Right ventricle myocardium inferior (tissue), 1 donor: ENCODE results near the gene RAD51B. TPM values are rescaled to one million over a fixed set of nuclear protein-coding genes. Genes with fewer than 3 reads are reported as not detected.

Source experiments
- ATAC-seq: fragments of 200-7000 bp; cut with Tn5 transposase; one replicate; pipeline ENCODE4 v1.9.1; 2020; ENCODE audit warnings: mild to moderate bottlenecking, moderate library complexity
- DNase-seq: peaks from one replicate; pipeline ENCODE4 v3.0.0; 2021; ENCODE audit errors: missing footprints
- intact Hi-C: fragments of 100-400 bp; cut with DNase I; formaldehyde crosslinking; loops from one replicate; pipeline ENCODE4 v1.11.0; 2022
- total RNA-seq: library from RNA; stranded (reverse); fragmentation: NEBNext Ultra II Directional; extraction: Animal tissue kit (Norgen Biotek cat#: 25700); gene quantifications from one replicate; pipeline ENCODE4 v1.2.1, GENCODE V29; 2021
- donor health status: DM: no; HTN: yes; CAD: no; lungs with severe emphysema.

Gene RAD51B
- total RNA-seq, 1 donor from 2014 or later = 4.1 TPM

DNA sequence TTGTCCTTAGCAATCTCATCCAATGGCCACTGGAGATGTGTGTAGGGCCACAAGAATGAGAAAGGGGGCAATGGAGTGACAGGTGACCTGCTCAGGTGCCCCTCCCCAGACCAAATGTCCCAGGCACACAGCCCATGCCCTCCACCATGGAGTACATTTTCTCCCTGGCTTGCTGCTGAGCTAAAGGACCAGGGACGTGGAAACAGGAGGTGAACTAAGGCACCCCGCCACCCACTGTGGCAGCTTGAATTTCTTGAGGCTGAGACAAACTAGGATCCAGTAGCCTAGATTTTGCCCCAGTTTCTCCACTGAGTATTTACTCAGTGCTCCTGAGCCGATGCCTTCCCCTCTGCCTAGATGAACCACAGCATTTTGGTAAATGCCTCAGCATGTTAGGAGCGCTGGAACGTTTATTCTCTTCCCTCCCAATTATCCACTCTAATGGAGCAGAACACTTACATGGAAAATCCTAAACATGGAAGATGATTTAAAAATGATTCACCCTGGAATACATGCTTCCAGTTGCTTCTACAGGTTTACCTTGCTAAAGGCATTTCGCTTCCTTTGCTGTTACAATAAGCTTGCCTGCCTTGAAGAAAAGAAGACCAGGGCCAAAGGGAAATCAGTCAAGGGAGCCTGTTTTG, 775.3 kb downstream of the RAD51B start:
- no peak for ATAC-seq
- DNase-seq = no peak

DNA sequence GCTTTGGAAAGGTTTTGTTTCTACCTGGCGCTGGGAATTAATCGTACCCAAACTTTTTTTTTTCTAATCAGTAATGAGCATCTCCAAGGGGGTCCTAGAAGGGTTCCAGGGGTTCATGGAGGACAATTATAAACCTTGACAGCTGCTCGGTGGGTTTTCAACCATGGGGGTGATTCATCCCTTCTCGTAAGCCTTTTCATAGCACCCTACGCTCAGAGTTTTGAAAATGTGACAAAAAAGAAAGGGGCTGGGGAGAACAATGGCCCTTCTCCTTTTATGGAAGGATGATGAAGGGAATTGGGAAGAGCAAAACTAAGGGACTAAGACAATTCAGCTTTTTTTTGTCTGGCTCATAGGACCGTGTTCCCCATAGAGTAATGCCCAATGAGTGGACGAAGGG, 776.6 kb downstream of the RAD51B start:
- DNase-seq = no peak
- ATAC-seq = no peak
- intact Hi-C loops = no loop called here

More for the DNA sequence above, 775.3 kb downstream of the RAD51B start:
- intact Hi-C loops = no loop called here

- DNase-seq (no peak), ATAC-seq (no peak)
- intact Hi-C loops = no loop called here
Observed at GRCh38 chr14:68596701-68597100, 777.1 kb downstream of the RAD51B start.

- ATAC-seq (no peak), DNase-seq (no peak)
- intact Hi-C loops = no loop called here
Observed at GRCh38 chr14:68598089-68598488, 778.5 kb downstream of the RAD51B start.

DNA sequence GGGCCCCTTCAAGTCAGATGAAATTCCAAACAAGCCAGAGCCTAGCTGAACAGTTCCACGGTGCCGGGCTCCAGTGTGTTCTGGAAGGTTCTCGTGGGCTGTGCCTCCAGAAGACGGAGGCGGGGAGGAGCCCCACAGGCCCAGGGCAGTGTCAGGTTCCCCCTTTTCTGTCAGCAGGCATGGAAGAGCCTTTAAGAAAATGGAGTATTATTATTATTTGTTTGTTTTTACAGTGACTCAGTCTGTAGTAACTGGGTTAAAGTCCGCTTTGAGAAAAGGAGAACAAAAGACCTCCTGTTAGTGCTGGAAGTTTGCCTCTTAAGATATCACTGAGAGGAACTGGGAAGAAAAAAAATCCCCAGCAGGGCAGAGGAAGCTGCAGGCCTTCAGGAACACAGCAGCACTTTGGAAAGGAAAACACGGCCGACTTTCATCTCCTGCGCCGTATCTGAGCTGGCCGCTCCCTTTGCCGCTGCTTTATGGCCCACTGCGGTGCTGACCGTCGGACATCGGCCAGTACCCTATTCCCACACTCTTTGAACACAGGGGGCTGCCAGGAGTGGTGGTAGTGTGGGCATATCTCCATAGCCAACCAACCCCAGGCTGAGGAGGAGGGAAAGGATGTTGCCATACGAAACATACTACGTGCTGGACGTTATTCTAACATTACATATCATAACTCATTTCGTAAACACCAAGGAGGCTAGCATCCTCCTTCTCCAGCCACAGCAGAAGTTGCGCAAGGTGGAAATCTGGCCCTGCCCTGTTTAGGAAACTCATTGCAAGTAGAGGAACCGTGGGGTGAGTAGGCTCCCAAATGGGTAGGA, 779.3 kb downstream of the RAD51B start:
- ATAC-seq = peak; percentile 88
- intact Hi-C loops = no loop called here
- peak; percentile 88 for DNase-seq

- no peak for DNase-seq
- no peak for ATAC-seq
- intact Hi-C loops = no loop called here
Observed at GRCh38 chr14:68599896-68600610, 780.5 kb downstream of the RAD51B start.

GRCh38 chr14:68602507-68602906, 782.9 kb downstream of the RAD51B start:
- no peak for ATAC-seq
- no peak for DNase-seq
- intact Hi-C loops = no loop called here

GRCh38 chr14:68603533-68604360, 784.2 kb downstream of the RAD51B start:
- intact Hi-C loops = no loop called here
- no peak for DNase-seq

GRCh38 chr14:68604361-68604730, 784.8 kb downstream of the RAD51B start:
- ATAC-seq (no peak), DNase-seq (no peak)
- intact Hi-C loops = no loop called here

More at GRCh38 chr14:68603533-68604360, 784.2 kb downstream of the RAD51B start:
- ATAC-seq = no peak

DNA sequence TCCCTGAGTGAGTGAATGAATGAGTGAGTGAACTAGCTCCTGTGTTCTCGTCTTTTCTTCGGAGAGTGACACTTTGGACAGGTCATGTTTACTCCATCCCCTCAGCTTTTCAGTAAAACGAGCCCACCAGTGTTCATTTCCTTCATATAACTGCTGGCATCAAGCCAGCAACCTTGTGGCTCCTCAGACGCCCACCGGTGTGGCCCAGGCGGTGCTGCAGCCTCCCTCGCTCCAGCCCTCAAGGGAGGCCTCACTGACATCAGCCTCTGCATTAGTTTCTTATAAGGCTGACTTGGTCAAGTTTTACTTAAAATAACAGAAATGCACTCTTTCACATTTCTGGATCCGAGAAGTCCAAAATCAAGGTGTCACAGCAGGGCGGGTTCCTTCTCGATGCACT, 785.2 kb downstream of the RAD51B start:
- ATAC-seq = no peak
- intact Hi-C loops = no loop called here
- DNase-seq = no peak

DNA sequence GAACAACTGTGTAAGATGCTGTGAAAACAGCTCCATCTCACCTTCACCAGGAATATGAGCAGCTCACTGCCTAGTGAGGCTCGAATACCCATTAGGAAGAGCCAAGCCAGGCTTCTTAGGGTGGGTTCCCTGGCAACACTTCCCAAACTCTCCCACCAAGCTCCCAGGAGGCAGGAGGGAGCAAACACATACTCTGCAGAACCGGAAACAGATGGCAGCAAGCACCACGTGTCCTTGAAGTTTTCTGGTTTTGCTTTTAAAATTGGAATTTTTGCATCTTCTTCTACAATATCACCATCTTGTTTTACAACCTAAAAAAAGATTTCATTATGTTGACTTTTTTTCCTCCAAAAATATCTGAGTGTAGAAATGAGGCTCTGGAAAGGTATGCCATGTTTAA, 786.6 kb downstream of the RAD51B start:
- DNase-seq (no peak), ATAC-seq (no peak)
- intact Hi-C loops = no loop called here

DNA sequence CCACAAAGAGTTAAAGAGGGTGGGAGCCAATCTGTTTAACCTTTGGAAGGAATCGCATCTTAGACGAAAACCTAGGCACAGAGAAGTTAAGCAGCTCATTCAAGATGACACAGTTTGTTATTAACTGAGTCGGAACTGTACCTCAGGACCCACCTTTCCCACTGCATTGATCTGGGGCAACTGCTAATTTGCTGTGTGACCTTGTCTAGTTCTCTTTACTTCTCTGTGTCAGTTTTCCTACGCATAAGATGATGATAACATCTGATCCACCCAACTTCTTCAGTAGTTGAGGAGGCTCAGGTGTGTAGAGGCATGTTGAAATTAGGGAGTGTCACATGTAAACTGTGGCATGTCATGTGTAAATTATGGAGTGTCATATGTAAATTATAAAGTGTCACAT, 787.1 kb downstream of the RAD51B start:
- ATAC-seq = no peak
- no peak for DNase-seq
- intact Hi-C loops = no loop called here

DNA sequence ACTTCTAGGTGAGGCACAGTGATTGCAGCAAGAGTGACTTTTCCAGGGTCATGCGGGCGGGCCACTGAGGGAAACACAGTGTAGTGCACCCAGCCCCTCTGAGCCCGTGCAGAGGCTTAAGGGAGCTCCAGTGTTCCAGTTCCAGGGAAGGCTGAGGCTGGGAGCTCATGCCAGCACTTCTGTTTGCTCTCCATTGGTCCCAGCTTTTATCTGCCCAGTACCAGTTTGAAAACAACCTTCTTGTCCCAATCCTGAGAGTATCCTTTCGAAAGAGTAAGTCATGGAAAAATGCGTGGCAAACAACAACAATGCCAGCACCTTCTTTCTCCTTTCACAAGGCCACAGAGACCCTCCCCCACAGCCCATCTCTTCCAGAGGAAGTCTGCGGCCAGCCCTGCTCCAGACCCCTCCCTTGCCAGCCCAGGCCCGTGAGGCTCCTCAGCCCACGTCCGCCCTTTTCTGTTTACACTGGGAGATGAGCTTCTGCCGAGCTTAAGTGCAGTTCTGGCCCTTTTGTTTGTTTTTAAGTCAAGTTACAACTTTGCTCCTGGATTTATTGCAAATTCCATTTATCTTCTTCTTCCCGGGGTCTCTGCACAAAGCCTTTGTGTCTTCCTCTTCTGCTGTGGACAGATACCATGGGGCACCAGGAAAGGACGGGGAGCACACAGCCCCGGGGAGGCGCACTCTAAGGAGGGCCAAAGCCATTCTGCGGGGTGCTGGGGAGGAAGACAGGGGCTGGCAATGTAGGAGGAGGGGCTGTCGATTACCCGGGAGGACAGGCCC, 787.7 kb downstream of the RAD51B start:
- DNase-seq = no peak
- intact Hi-C loops = no loop called here
- peak; percentile 50 for ATAC-seq

- DNase-seq (peak; percentile 81), ATAC-seq (peak; percentile 39)
- intact Hi-C loops = no loop called here
Observed at GRCh38 chr14:68607867-68608573, 788.4 kb downstream of the RAD51B start.

GRCh38 chr14:68608574-68608962, 789.0 kb downstream of the RAD51B start:
- intact Hi-C loops = no loop called here
- no peak for DNase-seq
- ATAC-seq = no peak

DNA sequence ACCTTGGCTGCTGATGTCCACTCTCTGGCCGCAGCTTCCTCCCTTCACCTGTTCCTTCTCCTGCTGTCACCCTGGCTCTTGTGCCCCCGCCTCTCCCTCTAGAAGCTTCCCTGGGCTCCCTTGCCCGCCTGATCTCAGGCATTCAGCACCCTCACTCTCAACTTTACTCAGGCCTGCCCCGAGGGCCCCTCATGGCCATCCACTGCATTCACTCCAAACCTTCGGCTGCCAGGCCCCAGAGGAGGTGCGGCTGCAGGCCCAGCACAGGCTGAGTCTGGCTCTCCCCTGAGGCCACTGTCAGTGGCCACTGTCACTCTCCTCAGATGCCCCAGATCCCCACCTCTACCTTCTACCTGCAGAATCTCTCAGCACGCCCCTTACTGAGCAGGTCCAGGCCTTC, 789.4 kb downstream of the RAD51B start:
- no peak for ATAC-seq
- DNase-seq = no peak
- intact Hi-C loops = no loop called here

DNA sequence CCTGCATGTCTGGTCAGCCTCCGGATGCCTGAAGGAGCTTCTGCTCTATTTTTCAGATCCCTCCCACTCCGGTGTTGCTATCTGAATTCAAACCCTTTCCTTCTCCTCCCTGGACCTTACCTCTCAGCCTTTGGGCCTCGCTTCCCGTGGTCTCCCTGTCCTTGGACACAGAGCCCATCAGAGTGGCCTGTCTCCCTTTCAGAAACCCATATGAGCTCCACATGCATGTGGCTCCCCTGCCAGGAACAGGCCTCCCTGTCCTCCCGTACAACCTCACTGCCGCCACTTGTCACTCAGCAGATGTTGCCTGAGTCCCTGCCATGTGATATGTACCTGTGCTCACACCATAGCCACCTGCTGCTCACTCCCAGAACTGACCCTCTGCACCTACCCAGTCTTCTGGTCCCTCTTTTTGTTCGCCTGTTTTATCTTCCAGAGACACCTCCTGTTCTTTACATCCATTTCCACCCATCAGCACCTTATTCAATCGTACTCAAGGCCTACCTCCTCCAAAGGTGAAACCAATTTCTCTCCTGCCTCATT, 790.7 kb downstream of the RAD51B start:
- DNase-seq (no peak), ATAC-seq (no peak)
- intact Hi-C loops = no loop called here
